Nephron progenitor cell (in vitro differentiated cells): ENCODE measurements around the gene SSX2IP.

Experiments
- DNase-seq: peaks from one replicate; pipeline ENCODE4 v3.0.0; 2021
- H3K27ac Mint-ChIP-seq: 2 replicates; pipeline ENCODE4 v1.8.0; 2021; ENCODE audit warnings: mild to moderate bottlenecking, moderate library complexity, mixed read lengths
- H3K27me3 Mint-ChIP-seq: 2 replicates; pipeline ENCODE4 v1.8.0; 2021; ENCODE audit warnings: mild to moderate bottlenecking, low read depth, mixed read lengths; ENCODE audit not compliant: poor library complexity
- H3K36me3 Mint-ChIP-seq: 2 replicates; pipeline ENCODE4 v1.8.0; 2021; ENCODE audit warnings: low read depth, mixed read lengths
- H3K4me1 Mint-ChIP-seq: 2 replicates; pipeline ENCODE4 v1.8.0; 2021; ENCODE audit warnings: mixed read lengths
- H3K4me3 Mint-ChIP-seq: 2 replicates; pipeline ENCODE4 v1.8.0; 2021; ENCODE audit warnings: mild to moderate bottlenecking, moderate library complexity, mixed read lengths
- H3K9me3 Mint-ChIP-seq: 2 replicates; pipeline ENCODE4 v1.8.0; 2021; ENCODE audit warnings: mild to moderate bottlenecking, moderate library complexity, mixed read lengths
- TF ChIP-seq, protein P1 (sequence below): fragments of 200-600 bp; sonication (generic); IDR thresholded peaks from 2 replicates; pipeline ENCODE4 v1.5.0; 2021; ENCODE audit warnings: antibody characterized with exemption

The SSX2IP gene

DNA sequence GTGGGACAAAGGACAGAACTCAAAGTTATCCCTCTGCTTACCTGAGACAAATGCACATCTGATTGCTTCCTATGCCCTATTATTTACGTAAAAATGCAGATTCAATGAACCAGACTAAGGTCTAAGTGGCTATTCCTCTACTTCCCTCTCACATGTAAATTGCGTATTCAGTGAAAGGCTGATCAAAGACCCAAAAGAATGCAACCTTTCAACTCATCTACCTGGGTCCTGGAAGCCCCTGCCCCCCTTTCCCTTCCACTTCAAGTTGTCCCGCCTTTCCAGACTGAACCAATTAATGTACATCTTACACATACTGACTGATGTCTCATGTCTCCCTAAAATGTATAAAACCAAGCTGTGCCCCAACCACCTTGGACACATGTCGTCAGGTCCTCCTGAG lies 14.6 kb downstream of the SSX2IP start:
- H3K36me3 Mint-ChIP-seq = peaks cover 33% of the 10 kb centered on the region
- H3K4me1 Mint-ChIP-seq = peaks cover 12% of the 10 kb centered on the region
- no peak for DNase-seq
- peaks cover 15% of the 10 kb centered on the region for H3K9me3 Mint-ChIP-seq
- no peak overlapping the region for H3K27ac Mint-ChIP-seq
- H3K4me3 Mint-ChIP-seq = no peak overlapping the region
- TF ChIP-seq, protein P1, sequence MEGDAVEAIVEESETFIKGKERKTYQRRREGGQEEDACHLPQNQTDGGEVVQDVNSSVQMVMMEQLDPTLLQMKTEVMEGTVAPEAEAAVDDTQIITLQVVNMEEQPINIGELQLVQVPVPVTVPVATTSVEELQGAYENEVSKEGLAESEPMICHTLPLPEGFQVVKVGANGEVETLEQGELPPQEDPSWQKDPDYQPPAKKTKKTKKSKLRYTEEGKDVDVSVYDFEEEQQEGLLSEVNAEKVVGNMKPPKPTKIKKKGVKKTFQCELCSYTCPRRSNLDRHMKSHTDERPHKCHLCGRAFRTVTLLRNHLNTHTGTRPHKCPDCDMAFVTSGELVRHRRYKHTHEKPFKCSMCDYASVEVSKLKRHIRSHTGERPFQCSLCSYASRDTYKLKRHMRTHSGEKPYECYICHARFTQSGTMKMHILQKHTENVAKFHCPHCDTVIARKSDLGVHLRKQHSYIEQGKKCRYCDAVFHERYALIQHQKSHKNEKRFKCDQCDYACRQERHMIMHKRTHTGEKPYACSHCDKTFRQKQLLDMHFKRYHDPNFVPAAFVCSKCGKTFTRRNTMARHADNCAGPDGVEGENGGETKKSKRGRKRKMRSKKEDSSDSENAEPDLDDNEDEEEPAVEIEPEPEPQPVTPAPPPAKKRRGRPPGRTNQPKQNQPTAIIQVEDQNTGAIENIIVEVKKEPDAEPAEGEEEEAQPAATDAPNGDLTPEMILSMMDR = no peak
- no peaks in the 10 kb centered on the region for H3K27me3 Mint-ChIP-seq

DNA sequence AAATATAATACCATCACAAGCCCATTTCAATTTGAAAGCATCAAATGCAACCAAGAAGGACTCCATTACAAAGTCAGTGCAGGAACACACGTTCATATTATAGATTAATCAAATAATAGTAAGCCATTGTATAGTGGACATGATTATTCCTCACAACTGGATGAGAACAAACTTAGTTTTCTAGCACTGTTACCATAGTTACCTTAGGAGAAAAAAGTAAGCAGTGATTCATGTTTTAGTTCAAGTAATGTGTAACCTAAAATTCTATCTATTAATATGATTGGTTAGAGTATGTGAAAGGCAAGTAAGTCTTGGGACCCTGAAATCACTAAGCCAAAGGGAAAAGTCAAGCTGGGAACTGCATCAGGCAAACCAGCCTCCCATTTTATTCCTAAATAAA lies 15.2 kb downstream of the SSX2IP start:
- no peak for DNase-seq
- Mint-ChIP-seq H3K27me3 (no peaks in the 10 kb centered on the region), H3K9me3 (peaks cover 15% of the 10 kb centered on the region), H3K4me3 (no peak overlapping the region), H3K4me1 (peaks cover 12% of the 10 kb centered on the region), H3K27ac (no peak overlapping the region), H3K36me3 (peaks cover 33% of the 10 kb centered on the region)
- TF ChIP-seq, protein P1 = no peak

DNA sequence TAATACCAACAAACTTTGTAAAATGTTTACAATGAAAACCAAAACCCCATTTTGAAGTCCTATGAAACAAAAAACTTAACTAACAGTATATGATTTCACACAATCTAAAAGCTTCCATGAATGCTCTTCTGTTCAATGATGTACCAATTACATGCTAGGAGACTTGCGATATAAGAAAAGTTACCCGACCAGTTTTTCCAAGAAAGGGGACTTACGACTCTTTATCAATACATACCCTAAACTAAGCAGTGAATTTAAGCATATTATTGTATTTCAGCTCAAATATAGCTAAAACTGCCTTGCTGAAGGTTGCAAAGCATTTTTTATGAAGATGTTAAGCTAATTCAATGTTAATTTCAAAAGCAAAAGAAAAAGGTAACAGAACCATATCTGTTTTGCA lies 15.6 kb downstream of the SSX2IP start:
- H3K36me3 Mint-ChIP-seq = peaks cover 31% of the 10 kb centered on the region
- H3K4me3 Mint-ChIP-seq = no peak overlapping the region
- no peak for DNase-seq
- TF ChIP-seq, protein P1 = no peak
- H3K27me3 Mint-ChIP-seq = no peaks in the 10 kb centered on the region
- peaks cover 8% of the 10 kb centered on the region for H3K4me1 Mint-ChIP-seq
- no peak overlapping the region for H3K27ac Mint-ChIP-seq
- H3K9me3 Mint-ChIP-seq = peaks cover 15% of the 10 kb centered on the region

DNA sequence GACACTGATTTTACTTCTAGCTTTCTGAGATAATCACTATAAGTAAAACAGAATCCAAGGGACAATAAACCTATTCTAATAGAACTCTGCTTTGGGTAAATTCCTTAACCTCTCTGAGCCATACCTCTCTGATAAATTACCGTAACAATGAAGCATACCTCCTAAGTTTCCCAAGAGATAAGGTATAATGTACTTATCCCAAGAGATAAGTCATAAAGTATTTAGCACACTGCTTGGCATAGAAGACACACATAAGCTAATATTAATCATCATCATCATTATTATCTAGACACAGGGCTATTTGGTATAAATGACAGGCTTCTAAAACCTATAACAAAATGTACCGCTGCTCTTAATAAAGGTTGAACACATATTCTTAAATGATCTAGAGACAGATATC lies 16.2 kb downstream of the SSX2IP start:
- no peak overlapping the region for H3K27ac Mint-ChIP-seq
- no peaks in the 10 kb centered on the region for H3K27me3 Mint-ChIP-seq
- H3K9me3 Mint-ChIP-seq = peaks cover 15% of the 10 kb centered on the region
- peaks cover 28% of the 10 kb centered on the region for H3K36me3 Mint-ChIP-seq
- DNase-seq = no peak
- H3K4me3 Mint-ChIP-seq = no peak overlapping the region
- TF ChIP-seq, protein P1 = no peak
- peaks cover 5% of the 10 kb centered on the region for H3K4me1 Mint-ChIP-seq

DNA sequence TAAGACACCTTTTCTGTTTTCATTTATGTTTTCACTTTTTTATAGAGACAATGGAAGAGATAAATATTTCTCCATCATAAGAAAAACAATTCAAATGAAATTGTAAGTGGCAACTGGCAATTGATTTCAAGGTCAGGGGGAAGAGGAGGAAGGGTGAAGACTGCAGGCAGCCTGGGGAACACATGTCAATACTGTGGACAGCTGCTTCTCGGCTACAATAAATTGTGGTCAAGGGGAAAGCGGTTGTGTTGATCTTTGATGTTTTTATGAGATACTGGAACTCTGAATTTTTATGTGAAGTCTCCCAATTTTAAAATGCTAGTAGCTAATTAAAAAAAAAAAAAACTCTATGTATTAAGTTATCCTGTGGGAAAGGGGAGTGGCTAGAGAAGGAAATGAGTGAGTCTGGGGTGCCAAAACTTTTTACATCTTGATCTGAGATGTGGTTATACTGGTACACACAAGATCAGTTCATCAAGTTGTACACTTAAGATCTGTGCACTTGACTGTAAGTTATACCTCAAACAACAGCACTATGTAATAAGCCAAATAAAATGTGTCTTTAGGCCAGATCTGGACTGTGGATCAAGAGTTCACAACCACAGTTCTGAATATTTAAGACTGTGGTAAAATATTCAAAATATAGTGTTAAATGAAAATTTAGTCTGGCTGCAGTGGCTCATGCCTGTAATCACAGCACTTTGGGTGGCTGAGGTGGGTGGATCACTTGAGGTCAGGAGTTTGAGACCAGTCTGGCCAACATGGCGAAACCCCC lies 18.0 kb downstream of the SSX2IP start:
- H3K9me3 Mint-ChIP-seq = peaks cover 4% of the 10 kb centered on the region
- no peak overlapping the region for H3K4me3 Mint-ChIP-seq
- H3K27ac Mint-ChIP-seq = peak overlapping the region; percentile 65
- TF ChIP-seq, protein P1 = no peak
- peaks cover 5% of the 10 kb centered on the region for H3K4me1 Mint-ChIP-seq
- peaks cover 18% of the 10 kb centered on the region for H3K36me3 Mint-ChIP-seq
- H3K27me3 Mint-ChIP-seq = no peaks in the 10 kb centered on the region
- DNase-seq = no peak

DNA sequence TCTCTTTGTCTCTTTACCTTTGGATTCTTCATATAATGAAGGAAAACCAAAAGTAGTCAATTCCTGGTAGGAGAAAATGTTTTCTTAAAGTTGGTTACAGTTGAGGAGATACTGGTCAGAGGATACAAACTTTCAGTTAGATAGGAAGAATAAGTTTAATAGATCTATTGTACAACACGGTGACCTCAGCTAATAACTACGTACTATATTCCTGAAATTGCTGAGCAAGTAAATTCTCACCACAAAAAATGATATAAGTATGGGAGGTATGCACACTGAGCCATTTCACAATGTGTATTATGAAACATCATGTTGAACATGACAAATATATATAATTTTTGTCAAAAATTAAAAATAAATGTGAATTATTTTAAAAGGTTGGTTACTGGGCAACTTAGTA lies 20.4 kb downstream of the SSX2IP start:
- Mint-ChIP-seq H3K4me1 (peaks cover 5% of the 10 kb centered on the region), H3K36me3 (peaks cover 8% of the 10 kb centered on the region), H3K4me3 (no peak overlapping the region), H3K27ac (no peak overlapping the region), H3K27me3 (no peaks in the 10 kb centered on the region), H3K9me3 (no peaks in the 10 kb centered on the region)
- TF ChIP-seq, protein P1 = no peak
- no peak for DNase-seq
